NK-92 (cell line): ENCODE results near the gene CASKIN1.
"Not testable (repeated sequence)": the region's sequence is repeated elsewhere in the genome, so short reads cannot be mapped to it uniquely, and the experiment has no call there.

Source experiments
- DNase-seq: peaks from one replicate; lab custom pipeline; 2025; ENCODE audit not compliant: unreplicated experiment; lab: John Stamatoyannopoulos, UW

CASKIN1 gene

GRCh38 chr16:2142942-2143877 lies 53.2 kb downstream of the CASKIN1 start:
- DNase-seq: no peak

- DNase-seq: peak; percentile 80
These were observed 60.5 kb downstream of the CASKIN1 start, which contains the start of gene PKD1 for GRCh38 chr16:2135770-2136490. PKD1 (minus strand) TSS chr16:2135898; CDS start chr16:2135689, 209 bp downstream.

GRCh38 chr16:2135071-2135470 lies 61.3 kb downstream of the CASKIN1 start:
- not testable (repeated sequence) for DNase-seq

- DNase-seq: not testable (repeated sequence)
These were observed 62.6 kb downstream of the CASKIN1 start for GRCh38 chr16:2133797-2134196.

GRCh38 chr16:2129890-2130447 lies 66.4 kb downstream of the CASKIN1 start:
- DNase-seq: not testable (repeated sequence)

- not testable (repeated sequence) for DNase-seq
These were observed 67.2 kb downstream of the CASKIN1 start for GRCh38 chr16:2129251-2129650.

GRCh38 chr16:2127630-2128280 lies 68.7 kb downstream of the CASKIN1 start:
- DNase-seq: not testable (repeated sequence)
